Neutrophil (primary cell): Measurements from ENCODE around the gene SPACA1.

ENCODE experiments used
- H3K27ac ChIP-seq: fragments of 200-600 bp; sonication (generic); 2 replicates; pipeline ENCODE4 v1.5.1; 2016; ENCODE audit warnings: mild to moderate bottlenecking, moderate library complexity
- H3K27me3 ChIP-seq: fragments of 200-600 bp; sonication (generic); 2 replicates; pipeline ENCODE4 v1.6.0; 2016; ENCODE audit warnings: mild to moderate bottlenecking
- H3K36me3 ChIP-seq: fragments of 200-600 bp; sonication (generic); 2 replicates; pipeline ENCODE4 v1.5.1; 2017
- H3K4me1 ChIP-seq, 2 experiments: fragments of 200-600 bp in 1 of 2; sonication (generic) in 1 of 2; 1 replicate in 1 of 2; 2 replicates in 1 of 2; pipeline versions ENCODE4 v1.5.1 to v1.6.1; 2013 to 2016; ENCODE audit warnings: low read depth in 1 of 2, low read length in 1 of 2, mild to moderate bottlenecking in 1 of 2, moderate library complexity in 1 of 2; ENCODE audit not compliant: control insufficient read depth in 1 of 2, insufficient read depth in 1 of 2
- H3K4me3 ChIP-seq, 2 experiments: fragments of 200-600 bp in 1 of 2; sonication (generic) in 1 of 2; 1 replicate in 1 of 2; 2 replicates in 1 of 2; pipeline ENCODE4 v1.5.1; 2013 to 2016; ENCODE audit warnings: low read depth in 1 of 2, low read length in 1 of 2, mild to moderate bottlenecking in 1 of 2, moderate library complexity in 1 of 2
- H3K9me3 ChIP-seq: fragments of 200-600 bp; sonication (generic); 2 replicates; pipeline ENCODE4 v1.5.1; 2016
- CTCF ChIP-seq: fragments of 200-600 bp; sonication (generic); IDR thresholded peaks from 2 replicates; pipeline ENCODE4 v1.5.1; 2016; ENCODE audit warnings: antibody characterized with exemption

The SPACA1 gene

DNA sequence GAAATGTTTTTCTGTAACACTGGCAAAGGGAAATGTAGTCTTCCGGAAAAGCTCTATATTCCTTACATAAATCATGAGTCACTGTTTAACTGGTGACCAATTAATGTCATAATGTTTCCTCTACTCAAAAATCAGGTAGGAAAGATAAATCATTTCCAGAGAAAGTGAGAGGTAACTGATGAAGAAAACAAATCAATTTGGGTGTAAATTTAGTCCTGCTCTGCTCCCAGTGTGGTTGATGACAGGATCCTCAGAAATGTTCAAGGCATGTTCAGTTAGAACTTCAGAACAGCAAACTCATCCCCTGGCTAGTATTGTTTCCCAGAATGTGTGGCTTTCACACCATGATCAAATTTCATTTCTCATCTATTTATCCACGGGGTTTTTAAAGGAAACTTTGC is 38.8 kb upstream of the SPACA1 start:
- Histone ChIP-seq H3K36me3 (no peaks in the 10 kb centered on the region), H3K27me3 (peaks cover 17% of the 10 kb centered on the region), H3K9me3 (no peaks in the 10 kb centered on the region), H3K27ac (no peak overlapping the region), H3K4me3 (no peak overlapping the region), H3K4me1 (no peaks in the 10 kb centered on the region)
- no peak for TF ChIP-seq CTCF

- Histone ChIP-seq H3K4me3 (no peak overlapping the region), H3K4me1 (no peaks in the 10 kb centered on the region), H3K27ac (no peak overlapping the region), H3K9me3 (no peaks in the 10 kb centered on the region), H3K36me3 (no peaks in the 10 kb centered on the region), H3K27me3 (peaks cover 8% of the 10 kb centered on the region)
- no peak for TF ChIP-seq CTCF
These were observed 34.6 kb upstream of the SPACA1 start for GRCh38 chr6:88013015-88013414.

DNA sequence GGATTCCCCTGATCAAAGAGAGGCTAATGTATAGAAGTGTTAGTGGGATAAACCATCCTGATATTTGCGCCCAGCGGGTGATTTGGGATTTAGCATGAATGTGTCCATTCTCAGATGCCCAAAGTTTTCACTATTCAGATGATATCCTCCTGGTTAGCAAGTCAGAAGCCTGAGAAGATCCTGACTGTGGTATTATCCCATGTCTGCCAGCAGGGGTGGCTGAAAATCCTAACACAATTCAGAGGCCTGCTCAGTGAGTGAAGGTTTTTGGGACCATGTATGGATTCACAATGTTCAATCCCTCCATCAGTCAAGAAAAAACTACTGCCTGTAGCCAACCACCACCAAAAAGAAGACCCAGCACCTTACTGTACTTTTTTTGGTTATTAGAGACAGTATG is 34.1 kb upstream of the SPACA1 start:
- no peaks in the 10 kb centered on the region for H3K36me3 ChIP-seq
- H3K27ac ChIP-seq = no peak overlapping the region
- no peak overlapping the region for H3K4me3 ChIP-seq
- peaks cover 2% of the 10 kb centered on the region for H3K27me3 ChIP-seq
- no peak for TF ChIP-seq CTCF
- no peaks in the 10 kb centered on the region for H3K9me3 ChIP-seq
- H3K4me1 ChIP-seq = no peaks in the 10 kb centered on the region

- Histone ChIP-seq H3K4me1 (no peaks in the 10 kb centered on the region), H3K4me3 (no peak overlapping the region), H3K27me3 (no peaks in the 10 kb centered on the region), H3K36me3 (no peaks in the 10 kb centered on the region), H3K9me3 (no peaks in the 10 kb centered on the region), H3K27ac (no peak overlapping the region)
- no peak for TF ChIP-seq CTCF
These were observed 27.2 kb upstream of the SPACA1 start for GRCh38 chr6:88020439-88020838.

- TF ChIP-seq CTCF = no peak
These were observed 22.9 kb upstream of the SPACA1 start for GRCh38 chr6:88024696-88025095.

GRCh38 chr6:88031550-88031949 is 16.1 kb upstream of the SPACA1 start:
- Histone ChIP-seq H3K36me3 (no peaks in the 10 kb centered on the region), H3K4me3 (no peak overlapping the region), H3K27ac (no peak overlapping the region), H3K4me1 (no peaks in the 10 kb centered on the region), H3K9me3 (no peaks in the 10 kb centered on the region), H3K27me3 (no peaks in the 10 kb centered on the region)
- no peak for TF ChIP-seq CTCF

More at GRCh38 chr6:88024696-88025095, 22.9 kb upstream of the SPACA1 start:
- Histone ChIP-seq H3K36me3 (no peaks in the 10 kb centered on the region), H3K4me3 (no peak overlapping the region), H3K4me1 (no peaks in the 10 kb centered on the region), H3K27ac (no peak overlapping the region), H3K9me3 (no peaks in the 10 kb centered on the region), H3K27me3 (no peaks in the 10 kb centered on the region)
